Erythroblast (primary cell): ENCODE measurements around the gene JOSD2.

ENCODE experiments used
- GATA1 ChIP-seq: IDR thresholded peaks from 2 replicates; pipeline ENCODE4 v1.6.1; 2011; ENCODE audit warnings: low read depth, mild to moderate bottlenecking, control low read depth, low read length, moderate library complexity
- POLR2A ChIP-seq: IDR thresholded peaks from 2 replicates; pipeline ENCODE4 v1.6.1; 2011; ENCODE audit warnings: mild to moderate bottlenecking, low read length

GRCh38 chr19:50551715-50552187 is 40.8 kb upstream of the JOSD2 start:
- TF ChIP-seq POLR2A (no peak), GATA1 (no peak)
